ENCODE data around the gene TMCO2. TPM values are rescaled to one million over a fixed set of nuclear protein-coding genes. Genes with fewer than 3 reads are reported as not detected.

TMCO2 gene
- total RNA-seq, 1 experiment from 2014 or later = not detected

GRCh38 chr1:40300651-40301050 is 52.9 kb downstream of the TMCO2 start:
- TF ChIP-seq ZBTB33 (IDR thresholded peaks at IDR 0.05; ENCODE audit: extremely low read depth, insufficient replicate concordance, low read length) (no peak), TCF7L2 (IDR thresholded peaks at IDR 0.05; ENCODE audit: borderline replicate concordance, extremely low read depth, insufficient read depth, insufficient read length) (no peak), SIN3A (IDR thresholded peaks at IDR 0.05; ENCODE audit: low read depth) (no peak), EZH2 (IDR thresholded peaks at IDR 0.05) (no peak), RAD21 (IDR thresholded peaks at IDR 0.05; ENCODE audit: low read depth) (no peak), REST (IDR thresholded peaks at IDR 0.05; ENCODE audit: low read depth) (no peak), FOSL1 (IDR thresholded peaks at IDR 0.05; ENCODE audit: low read depth) (no peak), CTCF (IDR thresholded peaks at IDR 0.05 in 2 of 3, conservative IDR thresholded peaks at IDR 0.05 in 1 of 3; ENCODE audit: borderline replicate concordance in 1 of 3, insufficient read depth in 1 of 3, low read depth in 2 of 3, low read length in 2 of 3) (no peak), CEBPB (IDR thresholded peaks at IDR 0.05; ENCODE audit: low read depth) (no peak), CBX3 (IDR thresholded peaks at IDR 0.05; ENCODE audit: low read depth) (no peak)
- no peak overlapping the region for H3K27ac ChIP-seq (ENCODE audit: low read depth, low read length)
- no peak overlapping the region for H2AFZ ChIP-seq (ENCODE audit: low read depth, low read length, poor library complexity, severe bottlenecking)
- no peak overlapping the region for H3K9ac ChIP-seq (ENCODE audit: low read length)
- ChIA-PET POLR2A (no interaction called here), CTCF (interaction anchor here (1.3 kb wide), 1 partner anchor 38 kb away, joined by 4 read pairs; no protein-coding TSS in a partner anchor), RAD21 (ENCODE audit: low non-redundant PET in 1 of 2, low total read pairs in 2 of 2, uncharacterized antibody in 2 of 2, unreplicated experiment in 2 of 2) (no interaction called here)
- intact Hi-C loops (cut with micrococcal nuclease) = no loop called here
- no peak overlapping the region for H3K4me3 ChIP-seq (replicated peaks in 1 of 2; ENCODE audit: low read depth in 1 of 2, low read length in 2 of 2)
- no peak for DNase-seq (ENCODE audit: low read depth, low spot score)
- H3K9me2 ChIP-seq (ENCODE audit: insufficient read depth) = no peaks in the 10 kb centered on the region
- no peaks in the 10 kb centered on the region for H3K27me3 ChIP-seq (ENCODE audit: insufficient read depth, low read length)
- BruUV-seq (replicated peaks) = no TSS peak
- no peak overlapping the region for H3K4me2 ChIP-seq (ENCODE audit: low read length)
- H3K9me3 ChIP-seq (ENCODE audit: control insufficient read depth in 1 of 2, insufficient read depth in 1 of 2, low read depth in 1 of 2, low read length in 2 of 2) = no peaks in the 10 kb centered on the region
- H3K36me3 ChIP-seq (ENCODE audit: control insufficient read depth in 1 of 2, insufficient read depth in 2 of 2, low read length in 2 of 2) = no peaks in the 10 kb centered on the region
- H4K20me1 ChIP-seq (ENCODE audit: insufficient read depth) = no peaks in the 10 kb centered on the region
- H3K4me1 ChIP-seq (ENCODE audit: control insufficient read depth in 1 of 2, insufficient read depth in 2 of 2, low read length in 2 of 2) = peaks cover 14 to 15% of the 10 kb centered on the region in 2 experiments
- H3K79me2 ChIP-seq (ENCODE audit: insufficient read depth, low read length) = no peaks in the 10 kb centered on the region
- no peak for ATAC-seq
